ENCODE data around the gene NGB. TPM values are rescaled to one million over a fixed set of nuclear protein-coding genes. Genes with fewer than 3 reads are reported as not detected.

NGB gene
- total RNA-seq, 1 experiment from 2014 or later = not detected

GRCh38 chr14:77268989-77269600, 1.9 kb downstream of the NGB start:
- TF ChIP-seq CTCF (IDR thresholded peaks at IDR 0.05; ENCODE audit: unreplicated experiment) = no peak
- CTCF ChIA-PET = no interaction called here
- no TSS peak for BruUV-seq (replicated peaks)
- Mint-ChIP-seq H3K9me3 (ENCODE audit: low read depth, unreplicated experiment) (no peaks in the 10 kb centered on the region), H3K27me3 (ENCODE audit: unreplicated experiment) (peaks cover 56% of the 10 kb centered on the region), H3K36me3 (ENCODE audit: insufficient read depth, unreplicated experiment) (no peaks in the 10 kb centered on the region), H3K4me1 (ENCODE audit: low read depth, unreplicated experiment) (no peaks in the 10 kb centered on the region), H3K4me3 (ENCODE audit: low read depth, unreplicated experiment) (no peak overlapping the region), H3K27ac (ENCODE audit: unreplicated experiment) (no peak overlapping the region)
- DNase-seq = no peak
- intact Hi-C loops (cut with micrococcal nuclease; ENCODE audit: unreplicated experiment) = no loop called here

- DNase-seq = no peak
- Mint-ChIP-seq H3K27ac (ENCODE audit: unreplicated experiment) (no peak overlapping the region), H3K27me3 (ENCODE audit: unreplicated experiment) (peaks cover 65% of the 10 kb centered on the region), H3K36me3 (ENCODE audit: insufficient read depth, unreplicated experiment) (no peaks in the 10 kb centered on the region), H3K4me3 (ENCODE audit: low read depth, unreplicated experiment) (no peak overlapping the region), H3K9me3 (ENCODE audit: low read depth, unreplicated experiment) (no peaks in the 10 kb centered on the region), H3K4me1 (ENCODE audit: low read depth, unreplicated experiment) (no peaks in the 10 kb centered on the region)
- no peak for TF ChIP-seq CTCF (IDR thresholded peaks at IDR 0.05; ENCODE audit: unreplicated experiment)
- intact Hi-C loops (cut with micrococcal nuclease; ENCODE audit: unreplicated experiment) = no loop called here
- no TSS peak for BruUV-seq (replicated peaks)
- CTCF ChIA-PET = no interaction called here
These were observed 2.9 kb downstream of the NGB start for GRCh38 chr14:77267937-77268699.

- TF ChIP-seq CTCF (IDR thresholded peaks at IDR 0.05; ENCODE audit: unreplicated experiment) = no peak
- Mint-ChIP-seq H3K27me3 (ENCODE audit: unreplicated experiment) (peaks cover 68% of the 10 kb centered on the region), H3K4me3 (ENCODE audit: low read depth, unreplicated experiment) (no peak overlapping the region), H3K36me3 (ENCODE audit: insufficient read depth, unreplicated experiment) (no peaks in the 10 kb centered on the region), H3K27ac (ENCODE audit: unreplicated experiment) (no peak overlapping the region), H3K9me3 (ENCODE audit: low read depth, unreplicated experiment) (no peaks in the 10 kb centered on the region), H3K4me1 (ENCODE audit: low read depth, unreplicated experiment) (no peaks in the 10 kb centered on the region)
- intact Hi-C loops (cut with micrococcal nuclease; ENCODE audit: unreplicated experiment) = no loop called here
- no peak for DNase-seq
- CTCF ChIA-PET = interaction anchor here (0.5 kb wide), 1 partner anchor 23 kb away, joined by 3 read pairs; no protein-coding TSS in a partner anchor
- no TSS peak for BruUV-seq (replicated peaks)
These were observed 4.7 kb downstream of the NGB start for GRCh38 chr14:77266336-77266735.

- no TSS peak for BruUV-seq (replicated peaks)
- no peak for TF ChIP-seq CTCF (IDR thresholded peaks at IDR 0.05; ENCODE audit: unreplicated experiment)
- DNase-seq = no peak
- H3K4me3 Mint-ChIP-seq (ENCODE audit: low read depth, unreplicated experiment) = no peak overlapping the region
- H3K27me3 Mint-ChIP-seq (ENCODE audit: unreplicated experiment) = peaks cover 72% of the 10 kb centered on the region
- no peak overlapping the region for H3K27ac Mint-ChIP-seq (ENCODE audit: unreplicated experiment)
- no peaks in the 10 kb centered on the region for H3K4me1 Mint-ChIP-seq (ENCODE audit: low read depth, unreplicated experiment)
- CTCF ChIA-PET = no interaction called here
- H3K9me3 Mint-ChIP-seq (ENCODE audit: low read depth, unreplicated experiment) = no peaks in the 10 kb centered on the region
- intact Hi-C loops (cut with micrococcal nuclease; ENCODE audit: unreplicated experiment) = no loop called here
- no peaks in the 10 kb centered on the region for H3K36me3 Mint-ChIP-seq (ENCODE audit: insufficient read depth, unreplicated experiment)
These were observed 5.3 kb downstream of the NGB start for GRCh38 chr14:77265561-77266335.

All from Calu3 (cell line).